Mesenchymal stem cell (in vitro differentiated cells and primary cell): Measurements from ENCODE around the gene PLD1.

Source experiments
- DNase-seq: peaks from one replicate; pipeline ENCODE4 v3.0.0-alpha.2; 2013
- H2AFZ ChIP-seq: one replicate; pipeline ENCODE4 v1.6.1; 2013; ENCODE audit warnings: low read depth, mild to moderate bottlenecking, control low read depth, inconsistent platforms, low read length, moderate library complexity
- H2AK5ac ChIP-seq: 2 replicates; pipeline ENCODE4 v1.6.1; 2013; ENCODE audit warnings: low read length, moderate library complexity, mild to moderate bottlenecking, inconsistent platforms; ENCODE audit not compliant: severe bottlenecking
- H2BK120ac ChIP-seq: one replicate; pipeline ENCODE4 v1.6.1; 2013; ENCODE audit warnings: low read depth, mild to moderate bottlenecking, inconsistent platforms, low read length, moderate library complexity
- H2BK12ac ChIP-seq, 2 experiments: one replicate each; pipeline ENCODE4 v1.6.1; 2013; ENCODE audit warnings: inconsistent platforms in 2 of 2, low read length in 2 of 2, mild to moderate bottlenecking in 2 of 2, moderate library complexity in 2 of 2, control low read depth in 1 of 2
- H2BK15ac ChIP-seq: one replicate; pipeline ENCODE4 v1.6.1; 2013; ENCODE audit warnings: mild to moderate bottlenecking, low read depth, inconsistent platforms; ENCODE audit not compliant: poor library complexity, severe bottlenecking
- H2BK5ac ChIP-seq: 2 replicates; pipeline ENCODE4 v1.6.1; 2013; ENCODE audit warnings: low read depth, mild to moderate bottlenecking, low read length, control low read depth, inconsistent platforms; ENCODE audit not compliant: poor library complexity, severe bottlenecking
- H3K14ac ChIP-seq, 2 experiments: one replicate each; pipeline ENCODE4 v1.6.1; 2013; ENCODE audit warnings: inconsistent platforms in 2 of 2, low read length in 2 of 2, control low read depth in 1 of 2, mild to moderate bottlenecking in 1 of 2, moderate library complexity in 1 of 2
- H3K18ac ChIP-seq, 2 experiments: one replicate each; pipeline ENCODE4 v1.6.1; 2013; ENCODE audit warnings: inconsistent platforms in 2 of 2, low read length in 2 of 2, control low read depth in 1 of 2, low read depth in 1 of 2, mild to moderate bottlenecking in 1 of 2
- H3K23ac ChIP-seq, 2 experiments: one replicate each; pipeline ENCODE4 v1.6.1; 2013; ENCODE audit warnings: inconsistent platforms in 2 of 2, low read length in 2 of 2, mild to moderate bottlenecking in 2 of 2, moderate library complexity in 2 of 2, control low read depth in 1 of 2
- H3K27ac ChIP-seq: 2 replicates; pipeline ENCODE4 v1.5.1; 2013; ENCODE audit warnings: mild to moderate bottlenecking, moderate library complexity, low read length, control low read depth, inconsistent platforms; ENCODE audit not compliant: poor library complexity, severe bottlenecking
- H3K27me3 ChIP-seq, 2 experiments: 2 replicates each; pipeline versions ENCODE4 v1.6.1 to v1.7.0; 2013; ENCODE audit warnings: low read length in 2 of 2, mild to moderate bottlenecking in 2 of 2, moderate library complexity in 2 of 2, control low read depth in 1 of 2, inconsistent platforms in 1 of 2; ENCODE audit not compliant: control insufficient read depth in 1 of 2, insufficient read depth in 1 of 2
- H3K36me3 ChIP-seq, 2 experiments: 2 replicates each; pipeline versions ENCODE4 v1.6.1 to v1.7.0; 2013; ENCODE audit warnings: low read length in 2 of 2, control low read depth in 1 of 2, inconsistent platforms in 1 of 2, low read depth in 1 of 2, mild to moderate bottlenecking in 1 of 2; ENCODE audit not compliant: insufficient read depth in 2 of 2, control insufficient read depth in 1 of 2
- H3K4ac ChIP-seq, 2 experiments: one replicate each; pipeline ENCODE4 v1.6.1; 2013; ENCODE audit warnings: inconsistent platforms in 2 of 2, low read length in 2 of 2, mild to moderate bottlenecking in 2 of 2, moderate library complexity in 2 of 2, control low read depth in 1 of 2, low read depth in 1 of 2
- H3K4me1 ChIP-seq: 2 replicates; pipeline ENCODE4 v1.6.1; 2013; ENCODE audit warnings: low read depth, low read length, control low read depth; ENCODE audit not compliant: control insufficient read depth, insufficient read depth
- H3K4me2 ChIP-seq: 2 replicates; pipeline ENCODE4 v1.6.1; 2013; ENCODE audit warnings: low read length, mild to moderate bottlenecking, inconsistent platforms; ENCODE audit not compliant: poor library complexity, severe bottlenecking
- H3K4me3 ChIP-seq, 2 experiments: 2 replicates each; pipeline versions ENCODE4 v1.5.1 to v1.7.0; 2013; ENCODE audit warnings: low read length in 2 of 2, mild to moderate bottlenecking in 2 of 2, control low read depth in 1 of 2, low read depth in 1 of 2; ENCODE audit not compliant: insufficient read depth in 1 of 2
- H3K79me1 ChIP-seq: replicated peaks from 2 replicates; pipeline ENCODE4 v1.6.1; 2013; ENCODE audit warnings: mild to moderate bottlenecking, control low read depth, low read length, inconsistent platforms; ENCODE audit not compliant: poor library complexity, severe bottlenecking
- H3K9ac ChIP-seq: 2 replicates; pipeline ENCODE4 v1.7.0; 2013; ENCODE audit warnings: mild to moderate bottlenecking, low read length, moderate library complexity
- H3K9me3 ChIP-seq: 2 replicates; pipeline ENCODE4 v1.7.0; 2013; ENCODE audit warnings: mild to moderate bottlenecking, low read length; ENCODE audit not compliant: control insufficient read depth
- H4K8ac ChIP-seq: one replicate; pipeline ENCODE4 v1.6.1; 2013; ENCODE audit warnings: inconsistent platforms, mild to moderate bottlenecking, low read length, moderate library complexity
- H4K91ac ChIP-seq: one replicate; pipeline ENCODE4 v1.6.1; 2013; ENCODE audit warnings: mild to moderate bottlenecking, low read length, inconsistent platforms
- WGBS: methylation state at CpG from one replicate; pipeline ENCODE4 v1.1.7; 2013; ENCODE audit warnings: mixed read lengths; 5-methylcytosine and 5-hydroxymethylcytosine counted together

PLD1 gene

DNA sequence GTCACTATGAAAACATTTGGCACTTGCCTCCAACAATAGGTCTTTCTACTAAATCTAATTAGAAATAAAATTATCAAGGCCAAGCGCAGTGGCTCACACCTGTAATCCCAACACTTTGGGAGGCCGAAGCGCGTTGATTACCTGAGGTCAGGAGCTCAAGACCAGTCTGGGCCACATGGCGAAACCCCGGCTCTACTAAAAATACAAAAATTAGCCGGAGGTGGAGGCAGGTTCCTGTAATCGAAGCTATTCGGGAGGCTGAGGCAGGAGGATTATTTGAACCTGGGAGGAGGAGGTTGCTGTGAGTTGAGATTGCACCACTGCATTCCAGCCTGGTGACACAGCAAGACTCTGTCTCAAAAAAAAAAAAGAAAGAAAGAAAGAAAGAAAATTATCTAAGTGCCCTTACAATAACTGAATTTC lies 1.6 kb upstream of the PLD1 start:
- 91% methylated on average over 9 of the region's 9 CpGs for WGBS
- Histone ChIP-seq H2BK120ac (peak overlapping the region; percentile 49), H4K91ac (peak overlapping the region; percentile 50), H3K9me3 (no peaks in the 10 kb centered on the region), H3K4me2 (no peak overlapping the region), H4K8ac (no peak overlapping the region), H3K36me3 (no peaks in the 10 kb centered on the region), H3K4me3 (peak overlapping the region in 1 of 2 experiments; percentile 47), H2BK15ac (peak overlapping the region; percentile 23), H3K27ac (peak overlapping the region; percentile 43), H3K14ac (no peak overlapping the region), H3K27me3 (no peaks in the 10 kb centered on the region), H3K79me1 (peaks cover 2% of the 10 kb centered on the region), H3K4ac (peak overlapping the region in 1 of 2 experiments; percentile 80), H3K9ac (peak overlapping the region; percentile 95), H2BK5ac (no peak overlapping the region), H2BK12ac (peak overlapping the region in 1 of 2 experiments; percentile 52), H2AK5ac (peak overlapping the region; percentile 69), H2AFZ (no peak overlapping the region), H3K18ac (peak overlapping the region in 1 of 2 experiments; percentile 70), H3K23ac (no peak overlapping the region), H3K4me1 (peaks cover 7% of the 10 kb centered on the region)
- peak; percentile 83 for DNase-seq

DNA sequence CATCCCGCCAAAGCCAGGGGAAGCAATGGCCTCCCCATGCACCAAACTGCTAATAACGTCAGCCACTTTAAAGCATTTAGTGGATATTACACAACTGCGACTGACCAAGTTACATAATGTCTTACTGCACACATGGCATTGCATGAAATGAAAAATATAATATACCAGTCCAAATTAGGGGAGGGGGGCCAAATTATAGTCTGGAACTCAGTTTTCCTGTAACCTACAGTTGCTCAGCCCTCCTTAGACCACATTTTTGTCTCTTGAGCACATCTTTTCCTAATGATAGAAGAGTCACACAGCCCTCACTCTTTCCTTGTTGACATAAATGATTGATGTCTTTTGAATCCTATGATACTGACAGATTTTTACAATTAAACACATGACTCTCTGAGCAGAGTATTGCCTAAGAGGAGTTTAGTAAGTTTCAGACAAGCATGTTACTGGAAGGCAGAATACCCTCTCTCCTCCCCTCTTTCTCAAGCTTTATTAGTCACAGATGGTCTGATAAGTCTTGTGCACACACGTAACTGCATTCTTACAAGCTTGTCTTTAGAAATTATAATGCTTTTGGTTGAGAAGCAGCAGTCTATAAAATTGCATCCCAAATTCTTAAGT lies 1.1 kb upstream of the PLD1 start:
- H3K27ac ChIP-seq = peak overlapping the region; percentile 79
- H3K4me2 ChIP-seq = no peak overlapping the region
- WGBS = 57% methylated on average over 3 of the region's 4 CpGs
- H3K4ac ChIP-seq = peak overlapping the region in 1 of 2 experiments; percentile 80
- no peaks in the 10 kb centered on the region for H3K36me3 ChIP-seq
- peak overlapping the region; percentile 95 for H3K9ac ChIP-seq
- H3K79me1 ChIP-seq = peaks cover 3% of the 10 kb centered on the region
- no peaks in the 10 kb centered on the region for H3K9me3 ChIP-seq
- H3K18ac ChIP-seq = peak overlapping the region; percentile 48 to 77
- H2AFZ ChIP-seq = no peak overlapping the region
- H4K91ac ChIP-seq = no peak overlapping the region
- no peak overlapping the region for H2BK15ac ChIP-seq
- no peak overlapping the region for H2AK5ac ChIP-seq
- no peak overlapping the region for H2BK120ac ChIP-seq
- no peak overlapping the region for H4K8ac ChIP-seq
- peak overlapping the region; percentile 9 for H2BK5ac ChIP-seq
- H2BK12ac ChIP-seq = peak overlapping the region in 1 of 2 experiments; percentile 10
- no peak overlapping the region for H3K23ac ChIP-seq
- peak overlapping the region in 1 of 2 experiments; percentile 82 for H3K4me3 ChIP-seq
- DNase-seq = peak; percentile 99
- H3K14ac ChIP-seq = no peak overlapping the region
- H3K4me1 ChIP-seq = peaks cover 8% of the 10 kb centered on the region
- no peaks in the 10 kb centered on the region for H3K27me3 ChIP-seq

DNA sequence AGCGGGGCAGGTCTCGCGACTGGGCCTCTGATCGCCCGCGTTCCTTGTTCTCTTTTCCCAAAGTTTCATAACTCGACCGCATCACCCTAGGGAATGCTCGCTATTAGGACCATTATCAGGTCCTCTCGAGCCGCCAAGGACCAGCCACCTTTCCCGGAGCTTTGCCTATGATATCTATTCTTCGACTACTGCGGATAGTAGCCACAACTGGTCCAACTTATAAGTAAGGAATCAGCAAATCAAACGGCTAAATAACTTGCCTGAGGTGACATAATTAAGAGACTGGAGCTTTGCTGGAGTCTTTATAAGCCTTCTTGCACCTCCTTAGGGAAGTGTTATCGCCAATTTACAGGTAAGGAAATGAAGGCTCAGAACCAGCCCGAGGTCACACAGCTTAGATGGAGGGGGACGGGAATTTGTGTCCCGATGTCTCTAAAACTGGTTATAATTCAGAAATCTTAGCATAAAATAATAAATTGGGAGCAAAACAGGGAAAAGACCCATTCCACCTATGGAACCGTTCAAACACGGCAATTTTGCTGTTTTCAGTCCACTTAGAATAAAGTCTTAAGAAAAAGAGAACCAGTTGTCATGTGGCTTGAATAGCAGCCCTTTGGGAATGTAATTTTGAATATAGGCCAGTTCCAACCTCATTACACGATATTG lies 479 bp upstream of the PLD1 start:
- Histone ChIP-seq H3K27me3 (no peaks in the 10 kb centered on the region), H2BK15ac (peak overlapping the region; percentile 37)
- WGBS = 15% methylated on average over 20 of the region's 22 CpGs

DNA sequence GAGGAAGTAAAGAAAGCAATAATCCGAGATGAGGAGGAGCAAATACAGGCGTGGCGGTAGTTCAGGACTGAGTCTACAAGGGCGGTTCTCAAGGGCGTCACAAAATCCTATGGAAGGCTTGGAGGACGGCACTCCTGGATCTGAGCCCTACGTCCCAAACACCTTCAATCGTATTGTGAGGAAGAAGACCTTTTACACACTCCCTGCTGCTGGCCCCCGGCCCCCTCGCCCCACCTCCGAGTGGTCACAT lies 747 bp downstream of the PLD1 start:
- H2BK5ac ChIP-seq = peak overlapping the region; percentile 63
- peak overlapping the region; percentile 14 to 57 for H2BK12ac ChIP-seq
- H3K4me1 ChIP-seq = peaks cover 11% of the 10 kb centered on the region
- H3K27ac ChIP-seq = peak overlapping the region; percentile 84
- H3K9ac ChIP-seq = peak overlapping the region; percentile 95
- H3K27me3 ChIP-seq = no peaks in the 10 kb centered on the region
- peak overlapping the region; percentile 87 for H4K91ac ChIP-seq
- H3K18ac ChIP-seq = peak overlapping the region; percentile 90 to 94
- no peaks in the 10 kb centered on the region for H3K36me3 ChIP-seq
- WGBS = 0% methylated on average over 11 of the region's 11 CpGs
- H3K4me2 ChIP-seq = peak overlapping the region; percentile 60
- peak overlapping the region; percentile 67 to 82 for H3K4me3 ChIP-seq
- H4K8ac ChIP-seq = peak overlapping the region; percentile 86
- peak overlapping the region; percentile 57 to 89 for H3K4ac ChIP-seq
- no peak overlapping the region for H2AFZ ChIP-seq
- H2BK120ac ChIP-seq = peak overlapping the region; percentile 98
- peaks cover 9% of the 10 kb centered on the region for H3K79me1 ChIP-seq
- H3K14ac ChIP-seq = peak overlapping the region in 1 of 2 experiments; percentile 80
- H2AK5ac ChIP-seq = no peak overlapping the region
- DNase-seq = peak; percentile 84
- peak overlapping the region; percentile 96 for H2BK15ac ChIP-seq
- no peak overlapping the region for H3K23ac ChIP-seq
- no peaks in the 10 kb centered on the region for H3K9me3 ChIP-seq

More for the DNA sequence above, 479 bp upstream of the PLD1 start:
- Histone ChIP-seq H2BK120ac (peak overlapping the region; percentile 13), H4K8ac (no peak overlapping the region), H2AK5ac (peak overlapping the region; percentile 56), H3K79me1 (peaks cover 3% of the 10 kb centered on the region), H2BK12ac (peak overlapping the region; percentile 14 to 57), H3K4ac (peak overlapping the region; percentile 41 to 89), H2BK5ac (peak overlapping the region; percentile 62), H3K14ac (no peak overlapping the region), H3K4me1 (peaks cover 8% of the 10 kb centered on the region), H2AFZ (no peak overlapping the region), H3K18ac (peak overlapping the region; percentile 77 to 94), H3K9ac (peak overlapping the region; percentile 95), H3K4me3 (peak overlapping the region; percentile 67 to 82), H3K4me2 (peak overlapping the region; percentile 60), H3K9me3 (no peaks in the 10 kb centered on the region), H3K23ac (no peak overlapping the region), H3K27ac (peak overlapping the region; percentile 79), H4K91ac (peak overlapping the region; percentile 43), H3K36me3 (no peaks in the 10 kb centered on the region)
- no peak for DNase-seq
